ENCODE results near the gene LGALS7B. TPM values are rescaled to one million over a fixed set of nuclear protein-coding genes. Genes with fewer than 3 reads are reported as not detected.

Gene LGALS7B
- not detected for total RNA-seq

DNA sequence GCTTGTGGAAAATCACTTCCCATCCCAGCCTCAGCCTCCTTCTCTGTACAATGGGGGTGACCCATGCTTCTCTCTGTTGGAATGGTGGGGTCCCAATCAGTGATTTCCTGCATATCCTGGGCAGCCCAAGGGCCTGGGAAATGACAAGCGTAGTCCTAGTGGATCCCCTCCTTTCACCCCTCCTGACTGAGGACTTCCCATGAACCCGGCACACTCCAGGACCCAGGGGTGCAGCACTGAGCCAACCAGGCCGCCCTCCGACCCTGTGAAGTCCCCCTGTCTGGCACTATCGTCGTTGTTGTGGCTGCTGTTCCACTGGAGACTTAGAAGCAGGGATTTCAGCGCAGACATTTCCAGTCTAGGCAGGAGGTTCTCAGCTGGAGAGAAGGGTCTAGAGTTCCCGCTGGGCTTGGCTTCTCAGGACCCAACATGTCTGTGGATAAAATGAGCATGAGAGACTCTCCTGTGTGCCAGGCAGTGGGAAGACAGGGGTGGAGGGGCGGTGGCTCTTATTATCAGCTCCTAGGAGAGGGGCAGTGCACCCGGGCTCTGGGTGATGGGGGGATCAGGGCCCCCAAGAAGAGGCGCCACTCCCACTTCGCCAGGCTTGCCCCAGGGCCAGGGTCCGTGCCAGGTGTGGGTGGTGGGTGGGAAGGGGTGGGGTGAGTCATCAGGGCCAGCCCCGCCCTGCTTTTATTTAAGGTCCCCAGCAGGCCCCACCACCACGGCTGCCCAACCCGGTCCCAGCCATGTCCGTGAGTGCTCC is at the start of gene LGALS7B:
TSS of gene LGALS7B (plus strand) at position 723 of the 766 bp plus-strand sequence. CDS start at position 750, 27 bp downstream.
- intact Hi-C loops (cut with DNase I): no loop called here
- no peaks in the 10 kb centered on the region for H3K4me1 ChIP-seq
- no peak for DNase-seq
- TF ChIP-seq, protein P1, sequence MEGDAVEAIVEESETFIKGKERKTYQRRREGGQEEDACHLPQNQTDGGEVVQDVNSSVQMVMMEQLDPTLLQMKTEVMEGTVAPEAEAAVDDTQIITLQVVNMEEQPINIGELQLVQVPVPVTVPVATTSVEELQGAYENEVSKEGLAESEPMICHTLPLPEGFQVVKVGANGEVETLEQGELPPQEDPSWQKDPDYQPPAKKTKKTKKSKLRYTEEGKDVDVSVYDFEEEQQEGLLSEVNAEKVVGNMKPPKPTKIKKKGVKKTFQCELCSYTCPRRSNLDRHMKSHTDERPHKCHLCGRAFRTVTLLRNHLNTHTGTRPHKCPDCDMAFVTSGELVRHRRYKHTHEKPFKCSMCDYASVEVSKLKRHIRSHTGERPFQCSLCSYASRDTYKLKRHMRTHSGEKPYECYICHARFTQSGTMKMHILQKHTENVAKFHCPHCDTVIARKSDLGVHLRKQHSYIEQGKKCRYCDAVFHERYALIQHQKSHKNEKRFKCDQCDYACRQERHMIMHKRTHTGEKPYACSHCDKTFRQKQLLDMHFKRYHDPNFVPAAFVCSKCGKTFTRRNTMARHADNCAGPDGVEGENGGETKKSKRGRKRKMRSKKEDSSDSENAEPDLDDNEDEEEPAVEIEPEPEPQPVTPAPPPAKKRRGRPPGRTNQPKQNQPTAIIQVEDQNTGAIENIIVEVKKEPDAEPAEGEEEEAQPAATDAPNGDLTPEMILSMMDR (IDR thresholded peaks at IDR 0.05): no peak
- H3K9me3 ChIP-seq: no peaks in the 10 kb centered on the region
- H3K27ac ChIP-seq: no peak within 1 kb of the TSS
- H3K36me3 ChIP-seq: no peaks in the 10 kb centered on the region
- no peak within 1 kb of the TSS for H3K4me3 ChIP-seq
- no peaks in the 10 kb centered on the region for H3K27me3 ChIP-seq
- H3K9ac ChIP-seq (ENCODE audit: low read depth in 2 of 2, low read length in 2 of 2): no peak within 1 kb of the TSS

DNA sequence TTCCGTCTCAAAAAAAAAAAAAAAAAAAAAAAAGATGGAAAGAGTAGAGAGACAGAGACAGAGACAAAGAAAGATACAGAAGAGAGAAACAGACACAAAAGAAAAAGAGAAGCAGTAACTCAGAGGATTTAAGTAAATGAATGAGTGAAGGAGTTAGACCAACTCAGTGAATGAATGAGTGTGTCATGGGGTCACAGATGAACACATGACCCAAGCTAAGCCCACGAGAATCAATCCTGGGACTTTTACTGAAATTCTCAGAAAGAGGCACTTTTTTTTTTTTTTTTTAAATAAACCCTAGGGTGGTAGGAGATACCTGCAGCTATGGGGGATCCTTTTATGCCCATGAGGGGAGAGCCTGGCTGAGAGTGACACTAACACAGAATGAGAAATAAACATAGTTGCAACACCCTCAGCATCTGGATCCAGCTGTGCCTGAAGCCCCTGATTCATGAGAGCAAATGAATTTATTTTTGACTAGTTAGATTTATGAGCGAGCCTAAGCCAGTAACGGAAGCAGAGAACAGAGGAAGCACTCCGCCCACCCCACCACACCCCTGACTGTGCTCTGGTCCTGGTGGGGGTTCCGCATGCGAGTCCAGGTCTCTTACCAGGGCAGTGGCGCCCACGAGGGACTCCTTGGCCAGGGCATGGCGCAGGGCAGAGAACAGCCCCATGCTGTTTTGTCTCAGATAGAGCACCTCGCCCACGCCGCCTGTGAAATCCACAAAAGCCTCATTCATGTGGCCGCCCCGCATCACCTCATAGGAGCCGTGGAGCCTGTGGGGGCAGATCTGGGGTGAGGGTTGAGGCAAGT is 49.4 kb upstream of the LGALS7B start:
- Histone ChIP-seq H3K9ac (ENCODE audit: low read depth in 2 of 2, low read length in 2 of 2) (no peak overlapping the region), H3K4me1 (no peaks in the 10 kb centered on the region)
- DNase-seq: no peak

DNA sequence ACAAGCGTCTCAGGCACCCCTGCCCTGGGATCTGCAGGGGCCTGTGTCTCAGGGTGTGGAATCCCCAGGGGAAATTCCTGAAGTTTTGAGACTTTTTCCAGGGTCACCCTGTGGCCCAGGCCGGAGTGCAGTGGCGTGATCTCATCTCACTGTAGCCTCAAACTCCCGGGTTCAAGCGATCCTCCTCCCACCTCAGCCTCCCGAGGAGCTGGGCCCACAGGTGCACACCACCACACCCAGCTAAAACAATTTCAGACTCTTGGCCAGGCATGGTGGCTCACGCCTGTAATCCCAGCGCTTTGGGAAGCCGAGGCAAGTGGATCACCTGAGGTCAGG is 48.8 kb upstream of the LGALS7B start:
- no peak overlapping the region for H3K27ac ChIP-seq
- no peaks in the 10 kb centered on the region for H3K27me3 ChIP-seq
- H3K4me1 ChIP-seq: no peaks in the 10 kb centered on the region
- H3K4me3 ChIP-seq: no peak overlapping the region
- no peaks in the 10 kb centered on the region for H3K36me3 ChIP-seq
- TF ChIP-seq, protein P1 (IDR thresholded peaks at IDR 0.05): no peak
- H3K9me3 ChIP-seq: no peaks in the 10 kb centered on the region
- DNase-seq: no peak
- intact Hi-C loops (cut with DNase I): no loop called here
- no peak overlapping the region for H3K9ac ChIP-seq (ENCODE audit: low read depth in 2 of 2, low read length in 2 of 2)

More for the DNA sequence above, 49.4 kb upstream of the LGALS7B start:
- TF ChIP-seq, protein P1 (IDR thresholded peaks at IDR 0.05): no peak
- no peak overlapping the region for H3K4me3 ChIP-seq
- H3K36me3 ChIP-seq: no peaks in the 10 kb centered on the region
- H3K27me3 ChIP-seq: no peaks in the 10 kb centered on the region
- no peaks in the 10 kb centered on the region for H3K9me3 ChIP-seq
- no peak overlapping the region for H3K27ac ChIP-seq
- intact Hi-C loops (cut with DNase I): no loop called here

DNA sequence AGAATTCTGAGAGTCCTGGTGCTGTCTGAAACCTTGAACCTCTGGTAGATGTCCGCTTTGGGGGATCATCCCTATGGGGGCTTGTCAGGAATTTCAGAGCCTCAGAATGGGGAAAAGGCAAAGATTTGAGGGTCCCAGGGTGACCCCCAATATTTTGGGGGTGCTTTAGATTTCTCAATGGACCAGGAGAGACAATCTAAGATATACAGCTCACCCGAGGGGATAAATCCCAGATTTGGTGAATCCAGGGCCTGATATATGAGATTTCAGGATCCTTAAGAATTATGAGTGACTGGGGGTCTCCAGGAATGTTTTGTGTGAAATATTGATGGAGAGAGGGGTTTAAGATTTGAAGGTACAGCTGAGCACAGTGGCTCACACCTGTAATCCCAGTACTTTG is 48.1 kb upstream of the LGALS7B start:
- Histone ChIP-seq H3K9me3 (no peaks in the 10 kb centered on the region), H3K4me3 (no peak overlapping the region), H3K4me1 (no peaks in the 10 kb centered on the region), H3K27me3 (no peaks in the 10 kb centered on the region), H3K9ac (ENCODE audit: low read depth in 2 of 2, low read length in 2 of 2) (no peak overlapping the region), H3K27ac (no peak overlapping the region), H3K36me3 (no peaks in the 10 kb centered on the region)
- intact Hi-C loops (cut with DNase I): no loop called here
- TF ChIP-seq, protein P1 (IDR thresholded peaks at IDR 0.05): no peak
- DNase-seq: no peak

DNA sequence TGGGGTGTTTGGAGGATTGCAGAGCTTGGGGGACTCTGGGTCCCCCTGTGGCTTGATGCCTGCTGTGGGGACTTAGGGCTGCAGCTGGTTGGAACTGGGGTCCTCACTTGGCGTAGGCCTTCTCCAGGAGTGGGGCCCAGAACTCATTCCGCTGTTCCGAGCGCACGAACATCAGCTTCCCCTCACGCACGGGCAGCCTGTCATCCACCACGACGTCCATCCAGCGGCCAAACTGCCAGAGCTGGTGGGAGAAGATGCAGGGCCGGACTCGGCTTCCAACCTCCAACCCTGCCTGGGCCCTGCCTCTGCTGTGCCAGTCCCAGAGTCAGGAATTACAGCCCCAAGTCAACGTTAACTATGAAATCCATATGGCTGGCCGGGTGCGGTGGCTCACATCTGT is 47.3 kb upstream of the LGALS7B start:
- Histone ChIP-seq H3K9ac (ENCODE audit: low read depth in 2 of 2, low read length in 2 of 2) (no peak overlapping the region), H3K9me3 (no peaks in the 10 kb centered on the region), H3K4me1 (no peaks in the 10 kb centered on the region), H3K4me3 (no peak overlapping the region), H3K36me3 (no peaks in the 10 kb centered on the region), H3K27ac (no peak overlapping the region), H3K27me3 (no peaks in the 10 kb centered on the region)
- intact Hi-C loops (cut with DNase I): no loop called here
- DNase-seq: no peak
- TF ChIP-seq, protein P1 (IDR thresholded peaks at IDR 0.05): no peak
